NCI-H524 (cell line): Measurements from ENCODE around the gene LHPP.
A peak's percentile ranks its signal among the peaks of the same experiment; 100 is the strongest.
"Not testable (repeated sequence)": the region's sequence is repeated elsewhere in the genome, so short reads cannot be mapped to it uniquely, and the experiment has no call there.

Source experiments
- DNase-seq, 2 experiments: peaks; one replicate each; lab custom pipeline; 2025; lab: John Stamatoyannopoulos, UW

Gene LHPP

GRCh38 chr10:124537166-124537725 lies 75.6 kb downstream of the LHPP start:
- no peak for DNase-seq

- no peak for DNase-seq
Observed at GRCh38 chr10:124537891-124538290, 76.3 kb downstream of the LHPP start.

- DNase-seq: no peak
Observed at GRCh38 chr10:124538706-124539105, 77.1 kb downstream of the LHPP start.

DNA sequence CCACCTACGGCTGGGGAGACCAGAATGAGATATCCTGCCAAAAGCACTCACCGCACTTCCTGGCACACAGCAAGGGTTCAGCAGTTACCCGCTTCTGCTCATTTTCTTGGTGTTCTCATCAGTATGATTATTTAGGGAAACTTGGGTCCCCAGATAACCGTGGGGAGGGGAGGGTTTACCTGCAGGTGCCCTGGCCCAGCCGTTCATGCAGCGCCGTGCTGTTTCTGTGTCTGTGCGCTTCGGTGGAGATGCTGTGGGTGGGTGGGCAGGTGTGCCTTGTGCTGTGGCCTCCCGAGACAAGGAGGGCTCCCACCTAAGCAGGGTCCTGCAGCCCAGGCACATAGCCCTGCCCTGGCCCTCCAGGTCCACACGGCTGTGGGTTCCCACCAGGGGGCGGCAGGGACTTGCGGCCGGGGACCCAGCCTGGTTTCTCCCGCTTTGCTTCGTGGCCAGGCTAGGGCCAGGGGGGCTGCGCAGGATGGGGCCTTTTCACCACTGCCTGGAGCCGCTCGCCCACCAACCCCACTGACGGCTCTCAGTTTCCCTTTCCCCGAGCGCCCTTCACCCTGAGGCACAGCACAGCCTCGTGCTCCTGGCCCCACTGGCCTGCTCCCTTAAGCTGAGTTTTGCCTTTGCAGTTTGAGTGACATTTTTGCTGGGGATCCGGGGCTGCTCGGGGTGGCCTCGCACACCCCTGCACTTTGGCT lies 78.5 kb downstream of the LHPP start:
- peak in 1 of 2 experiments; percentile 17 for DNase-seq

GRCh38 chr10:124541076-124541903 lies 79.7 kb downstream of the LHPP start:
- no peak for DNase-seq

DNA sequence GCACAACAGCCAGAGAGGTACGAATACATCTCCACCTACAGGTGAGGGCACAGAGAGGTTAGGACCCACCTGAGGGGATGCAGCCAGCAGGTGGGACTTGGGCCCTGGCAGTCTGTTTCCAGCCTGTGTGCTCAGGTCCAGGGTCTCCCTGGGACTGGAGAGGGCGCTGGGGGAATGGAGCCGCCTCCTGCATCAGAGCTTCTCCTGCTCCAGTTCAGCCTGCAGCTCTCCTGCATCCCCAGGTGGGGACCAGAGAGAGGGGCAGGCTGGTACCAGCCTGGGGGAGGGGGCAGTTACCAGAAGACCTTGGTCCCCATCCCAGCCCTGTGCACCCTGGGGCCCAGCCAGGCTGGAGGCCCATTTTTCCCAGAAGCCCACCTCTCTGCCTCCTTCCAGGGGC lies 80.7 kb downstream of the LHPP start:
- no peak for DNase-seq

DNA sequence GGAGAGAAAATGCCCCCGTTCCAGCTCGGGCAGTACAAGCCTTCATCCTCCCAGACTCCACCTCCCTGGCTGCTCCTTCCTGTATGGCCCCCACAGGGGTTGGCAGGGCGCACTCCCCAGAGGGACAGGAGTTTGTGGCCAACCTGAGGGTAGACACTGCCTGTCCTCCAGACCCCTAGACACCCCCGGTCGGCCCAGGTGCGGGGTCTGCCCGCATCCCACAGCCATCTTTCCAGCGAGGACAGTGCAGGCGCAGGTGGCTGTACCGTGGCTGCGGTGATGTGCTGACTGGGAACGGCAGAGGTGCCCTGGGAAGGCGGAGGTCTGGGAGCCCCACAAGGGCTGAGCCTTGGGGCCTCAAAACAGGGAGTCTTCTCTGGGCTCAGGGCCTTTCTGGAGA lies 81.5 kb downstream of the LHPP start:
- no peak for DNase-seq

- DNase-seq: no peak
Observed at GRCh38 chr10:124543971-124544370, 82.3 kb downstream of the LHPP start.

GRCh38 chr10:124544711-124545110 lies 83.1 kb downstream of the LHPP start:
- no peak for DNase-seq

DNA sequence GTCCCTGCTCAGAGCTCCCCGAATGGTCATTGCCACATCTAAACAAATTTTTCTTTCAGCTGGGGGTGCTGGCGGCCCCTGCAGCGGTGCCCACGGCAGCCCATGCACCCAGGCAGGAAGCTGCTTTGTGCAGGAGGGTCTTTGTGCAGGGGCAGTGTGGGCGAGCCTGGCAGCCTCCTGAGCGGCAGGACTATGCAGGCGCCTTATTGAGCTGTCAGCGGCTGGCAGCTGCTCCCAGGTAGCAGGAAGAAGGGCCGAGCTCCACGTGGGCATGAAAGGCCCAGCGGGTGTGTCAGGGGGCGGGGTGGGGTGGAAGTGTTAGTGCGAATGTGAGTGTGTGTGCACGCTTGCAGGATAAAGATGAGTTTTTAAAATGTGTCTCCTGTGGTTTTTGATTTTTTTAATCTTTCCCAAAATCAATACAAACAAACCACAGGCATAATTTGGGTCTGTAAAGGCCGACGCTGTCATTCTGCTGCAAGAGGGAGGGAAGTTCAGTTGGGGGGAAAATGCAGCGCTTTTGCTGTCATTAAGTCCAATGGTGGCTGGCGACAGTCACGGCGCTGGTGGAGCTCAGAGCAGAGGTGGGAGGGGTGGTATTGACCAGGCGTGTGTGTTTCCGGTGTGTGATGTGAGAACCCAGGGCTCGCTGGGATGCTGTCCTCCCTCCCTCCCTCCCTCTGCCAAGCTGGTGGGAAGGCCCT lies 83.9 kb downstream of the LHPP start:
- no peak for DNase-seq

- no peak for DNase-seq
Observed at GRCh38 chr10:124546055-124546369, 84.4 kb downstream of the LHPP start.

DNA sequence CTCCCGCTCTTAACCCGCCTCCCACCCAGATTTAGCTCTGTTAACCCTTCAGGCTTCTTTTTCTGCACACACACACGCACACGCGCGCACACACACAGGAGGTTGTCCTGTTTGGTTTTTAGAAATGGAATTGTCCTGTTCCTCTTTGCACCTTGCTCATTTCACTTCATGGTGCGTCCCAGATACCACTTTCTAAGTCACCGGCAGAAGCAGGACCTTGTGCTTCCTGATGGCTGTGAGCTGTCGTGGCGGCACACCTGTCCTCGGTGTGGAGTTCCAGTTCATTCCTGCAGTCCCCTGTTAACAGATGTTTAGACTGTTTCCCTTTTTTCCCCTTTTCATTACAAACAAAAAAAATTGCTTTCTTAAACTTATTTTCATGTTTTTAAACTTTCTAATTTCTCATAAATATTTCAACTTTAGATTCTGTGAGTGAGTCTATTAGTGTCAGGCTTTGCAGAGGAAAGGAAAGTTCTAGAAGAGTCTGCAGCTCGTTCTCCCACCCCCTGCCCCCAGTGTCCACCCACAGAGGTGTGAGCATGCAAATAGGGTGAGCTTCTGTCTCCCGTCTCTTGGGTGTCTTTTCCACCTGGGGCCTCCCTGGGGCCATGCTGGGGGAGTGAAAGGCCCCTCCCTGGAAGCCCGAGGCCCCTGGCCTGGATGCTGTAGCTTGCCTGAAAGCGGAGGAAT lies 85.5 kb downstream of the LHPP start:
- no peak for DNase-seq

DNA sequence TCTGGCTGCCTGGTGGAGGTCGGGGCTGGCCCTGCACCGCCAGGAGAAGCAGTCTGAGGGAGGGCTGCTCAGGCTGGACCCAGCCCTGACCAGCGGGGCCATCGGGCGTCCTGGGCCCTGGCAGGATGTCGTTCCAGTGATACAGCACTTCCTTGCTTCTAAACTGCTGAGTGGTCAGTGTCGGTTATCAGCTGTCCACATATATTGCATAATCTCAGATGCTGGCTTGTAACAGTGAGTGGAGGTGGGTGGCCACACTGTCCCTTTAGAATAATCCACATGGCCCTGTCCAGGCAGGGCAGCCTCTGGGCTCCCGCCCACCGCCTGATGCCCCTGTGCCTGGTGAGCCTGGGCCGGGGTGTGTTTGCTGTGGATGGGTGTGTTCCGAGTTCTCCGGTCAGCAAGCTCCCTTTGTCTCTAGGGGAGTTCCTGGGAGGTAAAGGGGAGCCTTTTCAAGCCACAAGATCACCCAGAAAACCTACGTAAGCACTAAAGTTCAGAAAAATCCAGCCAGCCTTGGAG lies 86.1 kb downstream of the LHPP start:
- DNase-seq: no peak

- not testable (repeated sequence) for DNase-seq
Observed at GRCh38 chr10:124549171-124549570, 87.5 kb downstream of the LHPP start.

- no peak for DNase-seq
Observed at GRCh38 chr10:124550293-124551034, 88.8 kb downstream of the LHPP start.

DNA sequence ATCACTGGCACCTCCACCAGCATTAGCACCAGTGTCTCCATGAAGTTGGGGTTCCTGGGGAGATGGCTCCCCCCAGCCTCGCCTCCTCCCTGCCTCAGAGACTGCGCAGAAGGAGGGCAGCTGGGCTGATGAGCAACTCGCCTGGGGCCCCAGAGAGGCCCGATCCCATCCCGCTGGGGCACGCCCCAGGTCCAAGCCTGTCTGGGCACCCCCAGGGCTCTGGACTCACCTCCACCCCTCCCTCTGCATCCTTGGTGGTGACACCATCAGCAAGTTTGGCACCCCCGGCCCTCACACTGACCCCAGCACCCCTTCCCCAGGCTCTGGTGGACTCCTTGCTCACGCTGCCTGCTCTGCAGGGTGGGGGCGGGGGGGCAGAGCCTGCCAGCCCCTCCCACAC lies 89.5 kb downstream of the LHPP start:
- DNase-seq: no peak

GRCh38 chr10:124551755-124552154 lies 90.1 kb downstream of the LHPP start:
- DNase-seq: no peak

- no peak for DNase-seq
Observed at GRCh38 chr10:124552691-124553276, 91.2 kb downstream of the LHPP start.

DNA sequence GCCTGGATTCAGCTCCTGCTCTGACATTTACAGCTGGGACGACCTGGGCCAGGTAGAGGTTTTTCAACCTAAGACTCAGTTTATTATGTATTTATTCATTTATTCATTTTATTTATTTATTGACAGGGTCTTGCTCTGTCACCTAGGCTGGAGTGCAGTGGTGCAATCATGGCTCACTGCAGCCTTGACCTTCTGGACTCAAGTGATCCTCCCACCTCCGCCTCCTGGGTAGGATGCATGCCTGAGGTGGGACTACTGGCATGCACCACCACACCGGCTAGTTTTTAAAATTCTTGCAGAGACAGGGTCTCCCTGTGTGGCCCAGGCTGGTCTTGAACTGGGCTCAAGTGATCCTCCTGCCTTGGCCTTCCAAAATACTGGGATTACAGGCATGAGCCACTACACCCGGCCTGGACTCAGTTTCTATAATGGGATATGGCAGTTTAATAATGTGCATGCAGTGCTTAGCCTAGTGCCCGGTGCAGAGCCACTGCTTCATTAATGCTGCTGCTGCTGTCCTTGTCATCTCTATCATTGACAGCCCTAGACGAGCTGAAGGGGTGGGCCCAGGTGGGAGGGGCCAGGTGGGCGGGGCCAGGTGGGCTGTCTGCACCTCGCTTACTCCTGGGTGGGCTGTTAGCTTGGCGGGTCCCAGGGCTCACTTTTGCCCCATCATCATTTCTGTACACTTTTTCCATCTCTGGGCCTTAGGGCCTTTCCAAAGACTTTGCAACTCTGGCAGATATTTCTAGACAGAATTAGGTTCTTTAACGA lies 92.6 kb downstream of the LHPP start:
- no peak for DNase-seq

DNA sequence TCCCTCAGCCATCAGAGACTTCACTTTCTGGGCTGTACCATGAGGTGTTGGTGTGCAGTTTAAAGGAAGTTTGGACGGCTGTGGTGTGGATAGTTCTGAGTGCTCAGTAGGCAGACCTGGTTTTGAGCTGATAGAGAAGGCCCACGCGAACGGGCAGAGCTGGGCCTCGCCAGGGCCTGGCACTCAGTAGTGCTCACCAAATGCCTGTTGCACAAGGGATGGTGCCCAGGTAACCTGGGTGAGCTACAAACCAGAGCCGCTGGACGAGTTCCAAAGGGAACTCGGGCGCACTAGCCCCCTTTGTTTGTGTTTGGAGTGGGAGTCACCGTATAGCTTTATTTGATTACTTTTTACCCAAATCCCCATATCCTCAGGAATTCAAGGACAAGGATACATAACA lies 95.5 kb downstream of the LHPP start:
- no peak for DNase-seq
